ENCODE data around the gene PDCD6IP.
"Not testable (repeated sequence)": the region's sequence is repeated elsewhere in the genome, so short reads cannot be mapped to it uniquely, and the experiment has no call there.

PDCD6IP gene

GRCh38 chr3:33795131-33795530 is 3.3 kb upstream of the PDCD6IP start:
- no peak for DNase-seq (ENCODE audit: low spot score)

GRCh38 chr3:33795856-33796536 is 2.4 kb upstream of the PDCD6IP start:
- DNase-seq (ENCODE audit: low spot score) = no peak

DNA sequence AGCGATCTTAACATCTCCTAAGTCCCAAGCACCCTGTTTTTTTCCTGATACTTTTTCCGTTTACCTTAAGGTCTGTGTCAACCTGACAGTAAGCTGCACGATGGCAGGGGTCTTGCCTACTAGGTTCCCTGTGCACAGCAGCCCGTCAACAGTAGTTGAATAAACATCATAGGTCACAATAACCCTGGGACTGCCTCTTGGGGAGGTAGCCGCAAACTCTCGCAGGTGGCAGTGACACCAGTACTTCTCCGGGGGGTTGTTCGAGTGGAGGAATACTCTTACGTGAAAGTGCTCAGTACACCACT is 365 bp upstream of the PDCD6IP start:
- no peak for DNase-seq (ENCODE audit: low spot score)

DNA sequence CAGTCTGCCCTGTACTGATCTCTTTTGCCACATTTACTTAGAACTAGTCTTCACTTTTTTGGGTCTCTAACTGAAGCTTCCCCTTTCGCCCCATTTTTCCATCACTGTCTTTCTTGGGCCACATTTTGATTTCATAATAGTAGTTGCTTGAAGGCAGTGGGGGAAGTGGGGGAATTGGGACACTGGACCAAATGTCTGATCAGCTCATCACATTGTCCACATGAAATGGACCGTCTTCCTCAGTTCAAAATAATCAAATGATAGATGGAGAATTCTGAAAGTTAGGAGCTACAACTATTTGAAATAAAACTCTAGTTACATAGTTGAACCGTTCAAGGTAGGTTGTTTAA is 747 bp downstream of the PDCD6IP start:
- DNase-seq (ENCODE audit: low spot score) = no peak

DNA sequence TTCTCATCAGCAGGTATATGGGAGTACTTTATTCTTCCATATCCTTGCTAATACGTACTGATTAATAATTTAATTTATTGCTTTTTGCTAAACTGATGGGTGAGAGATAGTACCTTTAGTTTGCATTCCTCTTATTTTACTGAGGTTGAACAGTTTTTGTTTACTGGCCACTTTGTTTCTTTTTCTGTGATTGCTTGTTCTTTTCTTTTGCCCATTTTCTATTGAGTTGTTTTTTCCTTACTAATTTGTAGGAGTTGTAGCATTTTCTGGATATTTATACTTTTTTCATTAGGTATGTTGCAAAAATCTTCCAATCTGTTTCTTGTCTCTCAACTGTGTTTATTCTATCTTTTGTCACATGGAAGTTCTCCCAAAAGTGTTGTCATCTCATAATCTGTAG is 4.8 kb downstream of the PDCD6IP start:
- no peak for DNase-seq (ENCODE audit: low spot score)

GRCh38 chr3:33803894-33804526 is 5.6 kb downstream of the PDCD6IP start:
- no peak for DNase-seq (ENCODE audit: low spot score)

DNA sequence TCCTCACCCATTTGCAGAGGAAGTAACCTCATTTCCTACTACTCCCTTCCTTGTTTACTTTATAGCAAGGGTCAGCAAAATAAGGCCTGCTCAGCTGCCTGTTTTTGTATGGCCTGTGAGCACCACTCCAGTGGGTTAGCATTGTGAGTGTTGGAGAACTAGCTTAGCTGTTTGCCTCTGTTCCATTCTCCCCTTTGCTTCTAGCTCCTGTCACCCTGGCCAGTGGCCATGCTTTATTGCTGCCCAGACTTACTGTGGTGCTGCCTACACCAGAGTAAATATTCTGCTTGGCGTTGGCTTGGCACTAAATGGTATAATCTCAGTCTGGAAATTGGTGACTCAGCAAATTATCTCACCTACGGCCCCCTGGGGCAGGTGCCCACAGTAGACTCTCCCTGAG is 8.8 kb downstream of the PDCD6IP start:
- DNase-seq (ENCODE audit: low spot score) = no peak

- DNase-seq (ENCODE audit: low spot score) = no peak
Observed at GRCh38 chr3:33808559-33808958, 10.1 kb downstream of the PDCD6IP start.

DNA sequence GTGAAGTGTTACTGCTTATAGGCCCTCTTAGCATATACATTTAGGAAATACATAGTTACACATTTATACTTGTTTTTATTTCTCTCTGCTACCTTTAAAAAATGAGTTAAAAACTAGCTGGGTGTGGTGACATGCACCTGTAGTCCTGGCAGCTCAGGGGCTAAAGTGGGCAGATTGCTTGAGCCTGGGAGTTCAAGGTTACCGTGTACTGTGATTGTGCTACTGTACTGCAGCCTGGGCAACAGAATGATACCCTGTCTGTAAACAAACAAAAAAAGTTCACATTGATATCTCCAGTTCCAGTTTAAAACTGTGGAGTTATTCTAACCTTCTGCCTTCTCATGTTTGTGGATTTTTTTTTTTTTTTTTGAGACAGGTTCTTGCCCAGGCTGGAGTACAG is 12.1 kb downstream of the PDCD6IP start:
- DNase-seq (ENCODE audit: low spot score) = no peak

DNA sequence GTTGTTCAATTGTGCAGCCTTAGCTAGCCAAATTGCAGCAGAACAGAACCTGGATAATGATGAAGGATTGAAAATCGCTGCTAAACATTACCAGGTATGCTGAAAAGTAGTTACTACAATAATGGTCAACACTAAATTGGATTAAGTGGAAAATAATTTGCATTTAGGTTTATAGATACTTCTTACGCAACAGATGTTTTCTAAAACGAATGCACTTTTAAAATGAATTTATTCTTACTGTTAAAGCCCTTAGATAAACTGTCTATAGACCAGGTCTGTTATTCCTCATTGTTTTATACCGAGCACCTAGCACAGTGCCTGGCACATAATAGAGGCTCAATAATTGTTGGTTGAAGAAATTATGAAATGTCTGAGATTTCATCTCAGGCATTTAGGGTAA is 23.6 kb downstream of the PDCD6IP start:
- DNase-seq (ENCODE audit: low spot score) = no peak

- no peak for DNase-seq (ENCODE audit: low spot score)
Observed at GRCh38 chr3:33823821-33824220, 25.4 kb downstream of the PDCD6IP start.

GRCh38 chr3:33825111-33825510 is 26.7 kb downstream of the PDCD6IP start:
- DNase-seq (ENCODE audit: low spot score) = no peak

- no peak for DNase-seq (ENCODE audit: low spot score)
Observed at GRCh38 chr3:33826206-33826605, 27.8 kb downstream of the PDCD6IP start.

GRCh38 chr3:33826688-33827087 is 28.3 kb downstream of the PDCD6IP start:
- DNase-seq (ENCODE audit: low spot score) = no peak

DNA sequence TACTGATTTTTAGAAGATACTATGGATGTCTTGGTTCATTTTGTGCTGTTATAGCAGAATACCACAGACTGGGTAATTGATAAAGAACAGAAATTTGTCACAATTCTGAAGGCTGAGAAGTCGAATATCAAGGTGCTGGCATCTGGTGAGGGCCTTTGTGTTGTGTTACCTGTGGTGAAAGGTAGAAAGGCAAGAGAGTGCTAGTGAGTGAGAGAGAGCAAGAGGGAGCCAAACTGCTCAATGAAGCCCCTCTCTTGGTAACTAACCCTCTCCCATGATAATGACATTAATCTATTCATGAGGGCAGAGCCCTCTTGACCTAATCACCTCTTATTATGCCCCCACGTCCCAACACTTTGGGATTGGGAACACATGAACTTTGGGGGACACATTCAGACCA is 31.3 kb downstream of the PDCD6IP start:
- DNase-seq (ENCODE audit: low spot score) = no peak

GRCh38 chr3:33831053-33831452 is 32.6 kb downstream of the PDCD6IP start:
- DNase-seq (ENCODE audit: low spot score) = no peak

DNA sequence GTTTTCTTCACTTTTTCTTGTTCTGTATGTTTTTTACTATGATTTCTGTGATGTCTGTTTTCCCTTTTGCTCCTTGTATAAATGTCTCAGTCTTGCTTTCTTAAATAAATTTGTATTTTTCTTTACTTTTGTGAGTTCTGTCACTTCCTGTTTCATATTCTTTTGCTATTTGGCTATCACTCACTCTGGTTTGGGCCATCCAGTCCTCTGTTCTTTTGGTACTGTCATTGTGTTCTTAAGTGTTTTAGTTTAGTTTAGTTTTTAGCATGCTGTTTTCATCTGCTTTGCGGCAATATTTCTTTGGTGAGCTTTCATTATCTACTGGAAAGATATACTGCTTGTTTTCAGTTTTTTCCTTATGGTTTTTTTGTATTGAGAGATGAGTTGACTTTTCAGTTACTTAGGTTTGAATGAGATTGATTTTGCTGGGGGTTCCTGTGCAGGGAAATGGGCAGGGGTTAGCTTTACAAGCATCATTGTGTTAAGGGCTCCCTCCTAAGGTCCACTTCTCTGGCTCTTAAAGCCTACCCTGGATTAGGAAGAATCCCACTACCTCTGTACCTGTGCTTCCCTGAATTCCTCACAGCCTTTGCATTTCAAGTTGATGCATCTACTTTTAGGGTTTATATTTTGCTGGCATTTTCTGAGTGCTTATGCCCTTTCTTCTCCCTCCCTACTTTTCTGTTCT is 35.1 kb downstream of the PDCD6IP start:
- no peak for DNase-seq (ENCODE audit: low spot score)

DNA sequence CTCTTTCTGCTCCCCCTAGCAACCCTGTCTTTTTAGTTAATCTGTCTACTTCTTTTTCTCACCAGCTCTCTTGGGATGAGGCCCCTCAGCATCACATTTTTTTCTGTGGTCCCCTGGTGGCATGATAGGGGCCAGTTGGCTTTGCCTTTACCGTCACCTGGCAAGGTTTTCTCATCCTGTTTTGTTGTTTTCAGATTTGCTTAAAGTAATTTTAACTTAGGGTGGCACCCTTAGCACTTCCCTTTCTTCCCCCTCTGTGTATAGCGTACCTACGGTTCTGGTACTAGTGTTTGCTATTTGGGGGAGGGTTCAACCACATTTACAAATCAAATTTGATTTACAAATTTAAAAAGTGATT is 35.6 kb downstream of the PDCD6IP start:
- no peak for DNase-seq (ENCODE audit: low spot score)

GRCh38 chr3:33837182-33837581 is 38.8 kb downstream of the PDCD6IP start:
- not testable (repeated sequence) for DNase-seq (ENCODE audit: low spot score)

DNA sequence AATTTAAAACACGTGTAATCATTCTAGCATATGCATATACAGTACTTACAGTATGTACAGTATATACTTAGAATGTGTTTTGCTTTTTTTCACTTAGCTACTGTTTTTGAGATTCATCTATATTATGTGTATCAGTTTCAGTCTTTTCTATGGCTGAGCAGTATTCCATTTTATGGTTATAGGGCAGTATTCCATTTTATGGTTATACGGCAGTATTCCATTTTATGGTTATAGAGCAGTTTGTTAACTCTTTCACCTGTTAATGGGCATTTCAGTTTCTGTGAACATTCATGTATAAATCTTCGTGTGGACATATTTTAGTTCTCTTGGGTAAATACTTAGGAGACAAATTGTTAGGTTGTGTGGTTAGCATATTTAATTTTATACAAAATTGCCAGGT is 40.9 kb downstream of the PDCD6IP start:
- no peak for DNase-seq (ENCODE audit: low spot score)

DNA sequence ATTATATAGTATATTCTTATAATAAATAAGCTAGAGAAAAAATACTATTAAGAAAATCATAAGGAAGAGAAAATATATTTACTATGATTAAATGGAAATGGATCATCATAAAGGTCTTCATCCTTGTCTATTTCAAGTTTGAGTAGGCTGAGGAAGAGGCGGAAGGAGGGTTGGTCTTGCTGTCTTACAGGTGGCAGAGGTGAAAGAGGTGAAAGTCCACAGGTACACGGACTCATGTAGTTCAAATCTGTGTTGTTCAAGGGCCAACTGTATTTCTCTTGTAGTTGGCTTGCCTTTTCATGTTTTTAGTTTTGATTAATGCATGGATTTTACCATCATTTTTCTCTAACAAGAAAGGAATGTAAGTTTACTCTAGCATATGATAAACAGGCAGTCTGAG is 41.7 kb downstream of the PDCD6IP start:
- no peak for DNase-seq (ENCODE audit: low spot score)

DNA sequence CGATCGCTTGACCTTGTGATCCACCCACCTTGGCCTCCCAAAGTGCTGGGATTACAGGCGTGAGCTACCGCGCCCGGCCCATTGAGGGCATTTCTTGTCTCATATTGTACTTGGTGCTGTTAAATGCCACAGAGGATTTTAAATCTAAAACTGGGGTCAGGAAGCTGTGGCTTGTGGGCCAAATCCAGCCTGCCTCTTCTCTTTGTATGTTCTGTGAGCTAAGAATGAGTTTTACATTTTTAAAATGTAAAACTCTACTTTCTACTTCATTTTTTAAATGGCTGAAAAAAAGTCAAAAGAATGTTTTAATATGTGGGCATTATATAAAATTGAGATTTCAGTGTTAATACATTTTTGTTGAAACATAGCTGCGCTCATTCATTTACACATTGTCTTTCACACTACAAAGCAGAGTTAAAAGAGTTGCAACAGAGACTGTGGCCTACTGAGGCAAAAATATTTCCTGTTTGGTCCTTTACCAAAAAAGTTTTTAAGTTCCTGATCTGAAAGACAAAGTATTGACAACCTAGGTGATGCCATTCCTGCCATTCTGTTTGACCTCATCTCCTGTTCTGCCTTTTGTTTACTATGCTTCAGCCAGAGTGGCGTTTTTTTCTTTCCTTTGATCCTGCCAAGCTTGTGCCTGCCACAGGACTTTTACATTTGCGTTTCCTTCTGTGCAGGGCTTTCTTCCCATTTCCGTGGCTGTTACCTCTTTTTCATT is 50.4 kb downstream of the PDCD6IP start:
- DNase-seq (ENCODE audit: low spot score) = no peak

GRCh38 chr3:33850599-33850998 is 52.2 kb downstream of the PDCD6IP start:
- not testable (repeated sequence) for DNase-seq (ENCODE audit: low spot score)

Measured in ecto neural progenitor cell (in vitro differentiated cells).